Measurements from ENCODE around the gene OR9A2. TPM values are rescaled to one million over a fixed set of nuclear protein-coding genes. Genes with fewer than 3 reads are reported as not detected.
A peak's percentile ranks its signal among the peaks of the same experiment; 100 is the strongest.

OR9A2 gene
- total RNA-seq, 1 donor from 2014 or later: not detected

DNA sequence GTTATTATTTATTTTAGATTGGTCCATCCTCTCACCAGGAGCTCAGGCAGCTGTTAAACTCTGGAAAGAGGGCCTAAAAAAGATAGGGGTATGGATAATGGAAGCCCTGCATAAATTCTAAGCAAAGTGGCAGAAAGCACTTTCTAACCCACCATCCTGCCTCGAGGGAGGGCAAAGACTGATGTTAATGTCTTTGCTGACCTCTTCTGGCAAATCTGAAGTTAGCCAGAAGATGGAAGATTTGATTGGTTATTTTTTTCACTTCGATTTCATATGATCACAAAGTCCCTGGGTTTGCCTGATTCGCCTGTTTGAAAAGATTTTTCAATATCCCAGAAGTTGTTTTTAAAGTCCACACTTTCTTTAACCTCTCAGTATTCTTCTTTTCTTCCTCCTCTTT is 24.8 kb downstream of the OR9A2 start:
- Histone ChIP-seq H3K79me2 (ENCODE audit: insufficient read depth, low read length) (no peaks in the 10 kb centered on the region), H3K27me3 (ENCODE audit: insufficient read depth, low read length) (no peaks in the 10 kb centered on the region), H3K9me3 (ENCODE audit: insufficient read depth, low read depth, low read length) (no peaks in the 10 kb centered on the region), H3K4me3 (ENCODE audit: insufficient read depth, low read depth, low read length) (no peak overlapping the region), H3K4me2 (ENCODE audit: low read length) (no peak overlapping the region), H3K36me3 (ENCODE audit: insufficient read depth, low read length) (no peaks in the 10 kb centered on the region), H2AFZ (ENCODE audit: low read depth, low read length) (no peak overlapping the region), H4K20me1 (ENCODE audit: insufficient read depth, low read length) (no peaks in the 10 kb centered on the region), H3K4me1 (ENCODE audit: insufficient read depth, low read length) (no peaks in the 10 kb centered on the region), H3K9ac (ENCODE audit: low read length) (no peak overlapping the region), H3K27ac (ENCODE audit: low read depth, low read length) (no peak overlapping the region)
- Mint-ChIP-seq H3K9me3 (ENCODE audit: unreplicated experiment) (no peaks in the 10 kb centered on the region), H3K4me3 (ENCODE audit: unreplicated experiment) (no peak overlapping the region), H3K36me3 (ENCODE audit: low read depth, unreplicated experiment) (no peaks in the 10 kb centered on the region), H3K27ac (ENCODE audit: unreplicated experiment) (no peak overlapping the region), H3K27me3 (ENCODE audit: low read depth, unreplicated experiment) (peaks cover 3% of the 10 kb centered on the region), H3K4me1 (ENCODE audit: low read depth, unreplicated experiment) (no peaks in the 10 kb centered on the region)
- no peak for DNase-seq (ENCODE audit: low read depth)
- no peak for FAIRE-seq
- no peak for TF ChIP-seq EZH2 (IDR thresholded peaks at IDR 0.05; ENCODE audit: insufficient read depth, low read length)
- TF ChIP-seq, protein P1, sequence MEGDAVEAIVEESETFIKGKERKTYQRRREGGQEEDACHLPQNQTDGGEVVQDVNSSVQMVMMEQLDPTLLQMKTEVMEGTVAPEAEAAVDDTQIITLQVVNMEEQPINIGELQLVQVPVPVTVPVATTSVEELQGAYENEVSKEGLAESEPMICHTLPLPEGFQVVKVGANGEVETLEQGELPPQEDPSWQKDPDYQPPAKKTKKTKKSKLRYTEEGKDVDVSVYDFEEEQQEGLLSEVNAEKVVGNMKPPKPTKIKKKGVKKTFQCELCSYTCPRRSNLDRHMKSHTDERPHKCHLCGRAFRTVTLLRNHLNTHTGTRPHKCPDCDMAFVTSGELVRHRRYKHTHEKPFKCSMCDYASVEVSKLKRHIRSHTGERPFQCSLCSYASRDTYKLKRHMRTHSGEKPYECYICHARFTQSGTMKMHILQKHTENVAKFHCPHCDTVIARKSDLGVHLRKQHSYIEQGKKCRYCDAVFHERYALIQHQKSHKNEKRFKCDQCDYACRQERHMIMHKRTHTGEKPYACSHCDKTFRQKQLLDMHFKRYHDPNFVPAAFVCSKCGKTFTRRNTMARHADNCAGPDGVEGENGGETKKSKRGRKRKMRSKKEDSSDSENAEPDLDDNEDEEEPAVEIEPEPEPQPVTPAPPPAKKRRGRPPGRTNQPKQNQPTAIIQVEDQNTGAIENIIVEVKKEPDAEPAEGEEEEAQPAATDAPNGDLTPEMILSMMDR (IDR thresholded peaks at IDR 0.05; ENCODE audit: insufficient read depth, low read depth, low read length): peak; percentile 38

DNA sequence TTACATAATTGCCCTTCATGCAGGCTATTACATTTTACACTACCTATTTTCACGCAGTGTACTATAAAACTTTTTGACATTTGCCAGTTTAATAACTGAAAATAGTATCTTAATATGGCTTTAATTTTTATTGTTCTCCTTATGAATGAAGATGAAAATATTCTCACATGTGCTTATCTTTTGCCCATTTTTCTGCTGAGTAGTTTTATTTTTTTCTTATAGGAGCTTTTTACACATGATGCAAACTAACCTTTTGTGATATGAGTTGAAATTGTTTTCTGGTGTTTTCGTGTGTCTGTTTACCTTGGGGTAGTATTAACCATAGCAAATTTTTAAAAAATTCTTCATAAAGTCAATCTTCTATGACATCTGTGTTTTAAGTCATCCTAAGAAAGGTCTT is 26.3 kb downstream of the OR9A2 start:
- no peak overlapping the region for H3K4me2 ChIP-seq (ENCODE audit: low read length)
- H3K4me1 ChIP-seq (ENCODE audit: insufficient read depth, low read length): no peaks in the 10 kb centered on the region
- H3K4me1 Mint-ChIP-seq (ENCODE audit: low read depth, unreplicated experiment): no peaks in the 10 kb centered on the region
- peaks cover 3% of the 10 kb centered on the region for H3K27me3 Mint-ChIP-seq (ENCODE audit: low read depth, unreplicated experiment)
- H3K36me3 Mint-ChIP-seq (ENCODE audit: low read depth, unreplicated experiment): no peaks in the 10 kb centered on the region
- no peak overlapping the region for H3K9ac ChIP-seq (ENCODE audit: low read length)
- no peak overlapping the region for H3K27ac ChIP-seq (ENCODE audit: low read depth, low read length)
- no peaks in the 10 kb centered on the region for H3K79me2 ChIP-seq (ENCODE audit: insufficient read depth, low read length)
- no peak overlapping the region for H3K4me3 ChIP-seq (ENCODE audit: insufficient read depth, low read depth, low read length)
- no peak overlapping the region for H3K4me3 Mint-ChIP-seq (ENCODE audit: unreplicated experiment)
- H3K36me3 ChIP-seq (ENCODE audit: insufficient read depth, low read length): no peaks in the 10 kb centered on the region
- no peak for TF ChIP-seq EZH2 (IDR thresholded peaks at IDR 0.05; ENCODE audit: insufficient read depth, low read length)
- H4K20me1 ChIP-seq (ENCODE audit: insufficient read depth, low read length): no peaks in the 10 kb centered on the region
- H3K9me3 Mint-ChIP-seq (ENCODE audit: unreplicated experiment): no peaks in the 10 kb centered on the region
- no peak overlapping the region for H2AFZ ChIP-seq (ENCODE audit: low read depth, low read length)
- H3K27ac Mint-ChIP-seq (ENCODE audit: unreplicated experiment): no peak overlapping the region
- DNase-seq (ENCODE audit: low read depth) (no peak), FAIRE-seq (no peak)
- no peaks in the 10 kb centered on the region for H3K9me3 ChIP-seq (ENCODE audit: insufficient read depth, low read depth, low read length)
- no peaks in the 10 kb centered on the region for H3K27me3 ChIP-seq (ENCODE audit: insufficient read depth, low read length)

DNA sequence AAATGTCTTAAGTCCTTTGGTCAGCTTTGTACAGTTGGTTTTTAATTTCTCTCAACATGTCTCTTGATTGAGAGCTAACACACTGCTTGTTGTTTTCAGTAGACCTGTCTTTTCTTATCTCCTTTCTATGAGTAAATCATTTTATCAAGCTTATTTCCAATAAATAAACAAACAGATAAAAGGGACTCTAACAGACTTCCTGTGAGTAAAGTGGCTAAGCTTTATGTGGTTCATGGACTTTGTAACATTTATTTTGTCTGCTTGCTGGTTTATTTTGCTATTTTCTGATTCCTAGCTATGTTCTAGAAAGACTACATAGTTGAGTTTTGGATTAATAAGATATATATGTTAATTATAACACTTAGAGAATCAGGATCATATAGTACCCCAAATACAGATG is 27.1 kb downstream of the OR9A2 start:
- FAIRE-seq: no peak
- Histone ChIP-seq H4K20me1 (ENCODE audit: insufficient read depth, low read length) (no peaks in the 10 kb centered on the region), H3K9me3 (ENCODE audit: insufficient read depth, low read depth, low read length) (no peaks in the 10 kb centered on the region), H3K4me2 (ENCODE audit: low read length) (no peak overlapping the region), H3K36me3 (ENCODE audit: insufficient read depth, low read length) (no peaks in the 10 kb centered on the region), H2AFZ (ENCODE audit: low read depth, low read length) (no peak overlapping the region), H3K27ac (ENCODE audit: low read depth, low read length) (no peak overlapping the region), H3K79me2 (ENCODE audit: insufficient read depth, low read length) (no peaks in the 10 kb centered on the region), H3K4me3 (ENCODE audit: insufficient read depth, low read depth, low read length) (no peak overlapping the region), H3K4me1 (ENCODE audit: insufficient read depth, low read length) (no peaks in the 10 kb centered on the region), H3K9ac (ENCODE audit: low read length) (no peak overlapping the region), H3K27me3 (ENCODE audit: insufficient read depth, low read length) (no peaks in the 10 kb centered on the region)
- Mint-ChIP-seq H3K27ac (ENCODE audit: unreplicated experiment) (no peak overlapping the region), H3K36me3 (ENCODE audit: low read depth, unreplicated experiment) (no peaks in the 10 kb centered on the region), H3K27me3 (ENCODE audit: low read depth, unreplicated experiment) (no peaks in the 10 kb centered on the region), H3K4me1 (ENCODE audit: low read depth, unreplicated experiment) (no peaks in the 10 kb centered on the region), H3K4me3 (ENCODE audit: unreplicated experiment) (no peak overlapping the region), H3K9me3 (ENCODE audit: unreplicated experiment) (no peaks in the 10 kb centered on the region)
- no peak for DNase-seq (ENCODE audit: low read depth)
- no peak for TF ChIP-seq EZH2 (IDR thresholded peaks at IDR 0.05; ENCODE audit: insufficient read depth, low read length)
- TF ChIP-seq, protein P1 (IDR thresholded peaks at IDR 0.05; ENCODE audit: insufficient read depth, low read depth, low read length): no peak
